DND-41 (cell line): ENCODE data around the gene AFAP1L1.

ENCODE experiments used
- ATAC-seq: fragments of 200-7000 bp; cut with Tn5 transposase; 3 replicates; pipeline ENCODE4 v1.9.1; 2021; ENCODE audit warnings: low read depth; ENCODE audit not compliant: insufficient read depth
- DNase-seq: peaks from one replicate; pipeline ENCODE4 v3.0.0-alpha.2; 2020
- H2AFZ ChIP-seq: 2 replicates; pipeline ENCODE4 v1.6.0; 2012; ENCODE audit warnings: low read depth, low read length
- H3K27ac ChIP-seq: 2 replicates; pipeline ENCODE4 v1.5.1; 2012; ENCODE audit warnings: low read length, inconsistent platforms
- H3K27me3 ChIP-seq: fragments of 200-600 bp; sonication (generic); 2 replicates; pipeline ENCODE4 v1.6.0; 2012; ENCODE audit warnings: low read length, mild to moderate bottlenecking, inconsistent platforms; ENCODE audit not compliant: insufficient read depth, poor library complexity
- H3K36me3 ChIP-seq: 2 replicates; pipeline ENCODE4 v1.5.1; 2012; ENCODE audit warnings: low read length, inconsistent platforms; ENCODE audit not compliant: insufficient read depth
- H3K4me1 ChIP-seq: 2 replicates; pipeline ENCODE4 v1.5.1; 2012; ENCODE audit warnings: mild to moderate bottlenecking, low read length; ENCODE audit not compliant: insufficient read depth
- H3K4me2 ChIP-seq: 2 replicates; pipeline ENCODE4 v1.6.0; 2012; ENCODE audit warnings: mild to moderate bottlenecking, moderate library complexity, low read length, inconsistent platforms; ENCODE audit not compliant: insufficient read depth
- H3K4me3 ChIP-seq, 2 experiments: fragments of 200-600 bp in 1 of 2; shearing (Covaris generic) in 1 of 2; 2 replicates each; pipeline ENCODE4 v1.5.1; 2012 to 2016; ENCODE audit warnings: inconsistent platforms in 2 of 2, low read length in 2 of 2, mild to moderate bottlenecking in 2 of 2, low read depth in 1 of 2, moderate library complexity in 1 of 2
- H3K79me2 ChIP-seq: 2 replicates; pipeline ENCODE4 v1.6.0; 2012; ENCODE audit warnings: low read length, inconsistent platforms; ENCODE audit not compliant: insufficient read depth
- H3K9ac ChIP-seq: 2 replicates; pipeline ENCODE4 v1.6.0; 2012; ENCODE audit warnings: low read depth, mild to moderate bottlenecking, inconsistent platforms, low read length, moderate library complexity
- H3K9me3 ChIP-seq: 2 replicates; pipeline ENCODE4 v1.5.1; 2012; ENCODE audit warnings: low read length, moderate library complexity, mild to moderate bottlenecking, inconsistent platforms; ENCODE audit not compliant: insufficient read depth, severe bottlenecking
- H4K20me1 ChIP-seq: 2 replicates; pipeline ENCODE4 v1.6.0; 2012; ENCODE audit warnings: low read length; ENCODE audit not compliant: insufficient read depth
- CTCF ChIP-seq: IDR thresholded peaks from 2 replicates; pipeline ENCODE4 v1.5.1; 2012; ENCODE audit warnings: borderline replicate concordance, low read length, moderate library complexity, mild to moderate bottlenecking; ENCODE audit not compliant: poor library complexity, severe bottlenecking; ENCODE audit errors: extremely low read depth
- EZH2 ChIP-seq: IDR thresholded peaks from 3 replicates; pipeline ENCODE4 v1.6.1; 2012; ENCODE audit warnings: borderline replicate concordance, low read depth, mild to moderate bottlenecking, moderate library complexity, low read length, inconsistent platforms; ENCODE audit not compliant: severe bottlenecking

AFAP1L1 gene

GRCh38 chr5:149277801-149278200 is 6.1 kb downstream of the AFAP1L1 start:
- no peak for ATAC-seq
- TF ChIP-seq EZH2, result no peak
- TF ChIP-seq CTCF, result no peak
- no peak for DNase-seq
- H3K9me3 ChIP-seq, result no peaks in the 10 kb centered on the region
- no peaks in the 10 kb centered on the region for H3K4me1 ChIP-seq
- H3K4me2 ChIP-seq, result no peak overlapping the region
- no peak overlapping the region for H3K9ac ChIP-seq
- no peak overlapping the region for H3K27ac ChIP-seq
- no peaks in the 10 kb centered on the region for H3K36me3 ChIP-seq
- H3K4me3 ChIP-seq, result no peak overlapping the region
- H2AFZ ChIP-seq, result no peak overlapping the region
- H3K27me3 ChIP-seq, result peaks cover 3% of the 10 kb centered on the region
- H4K20me1 ChIP-seq, result no peaks in the 10 kb centered on the region
- no peaks in the 10 kb centered on the region for H3K79me2 ChIP-seq

- Histone ChIP-seq H3K79me2 (no peaks in the 10 kb centered on the region), H2AFZ (no peak overlapping the region), H3K27ac (no peak overlapping the region), H3K4me1 (no peaks in the 10 kb centered on the region), H3K27me3 (peaks cover 3% of the 10 kb centered on the region), H3K9me3 (no peaks in the 10 kb centered on the region), H3K9ac (no peak overlapping the region), H3K4me2 (no peak overlapping the region), H4K20me1 (no peaks in the 10 kb centered on the region), H3K36me3 (no peaks in the 10 kb centered on the region), H3K4me3 (no peak overlapping the region)
- DNase-seq (no peak), ATAC-seq (no peak)
- no peak for TF ChIP-seq EZH2
- no peak for TF ChIP-seq CTCF
Measured at GRCh38 chr5:149278451-149279210, 7.0 kb downstream of the AFAP1L1 start.

- Histone ChIP-seq H3K9me3 (no peaks in the 10 kb centered on the region), H3K4me3 (no peak overlapping the region), H3K27ac (no peak overlapping the region), H3K9ac (no peak overlapping the region), H3K4me1 (no peaks in the 10 kb centered on the region), H3K4me2 (no peak overlapping the region), H4K20me1 (no peaks in the 10 kb centered on the region), H2AFZ (no peak overlapping the region), H3K36me3 (no peaks in the 10 kb centered on the region), H3K79me2 (no peaks in the 10 kb centered on the region), H3K27me3 (peaks cover 6% of the 10 kb centered on the region)
- TF ChIP-seq EZH2, result no peak
- TF ChIP-seq CTCF, result no peak
- DNase-seq (no peak), ATAC-seq (no peak)
Measured at GRCh38 chr5:149279661-149280060, 8.0 kb downstream of the AFAP1L1 start.
